NOMO-1 treated with dmso at 0.1 percent for 144 hours (cell line): Measurements from ENCODE around the gene BMPER.

Experiments used
- DNase-seq: peaks from one replicate; lab custom pipeline; 2025; ENCODE audit not compliant: unreplicated experiment; lab: John Stamatoyannopoulos, UW

The BMPER gene

DNA sequence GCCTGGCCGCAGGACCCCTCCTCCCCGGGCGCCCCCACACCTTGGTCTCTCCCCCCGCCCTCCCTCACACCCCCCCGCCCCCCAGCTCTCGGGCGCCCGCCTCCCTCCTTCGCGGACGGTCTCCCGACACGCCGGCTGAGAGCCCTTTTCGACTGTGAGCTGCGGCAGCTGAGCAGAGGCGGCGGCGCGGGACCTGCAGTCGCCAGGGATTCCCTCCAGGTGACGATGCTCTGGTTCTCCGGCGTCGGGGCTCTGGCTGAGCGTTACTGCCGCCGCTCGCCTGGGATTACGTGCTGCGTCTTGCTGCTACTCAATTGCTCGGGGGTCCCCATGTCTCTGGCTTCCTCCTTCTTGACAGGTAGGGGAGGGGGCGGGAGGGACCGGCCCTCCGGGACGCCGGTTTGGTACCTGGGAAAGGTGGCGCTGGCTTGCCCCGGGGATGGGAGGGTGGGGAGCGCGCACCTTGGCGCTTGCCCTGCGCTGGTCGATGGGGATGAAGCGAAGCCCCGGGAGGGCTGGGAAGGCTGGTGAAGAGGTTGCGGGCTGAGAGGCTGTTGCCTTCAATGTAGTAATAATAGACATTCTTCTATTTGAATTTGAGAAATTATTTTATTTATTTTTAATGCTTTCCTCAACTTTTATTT is at the start of gene BMPER:
BMPER (plus strand) TSS at position 151 of the 644 bp plus-strand sequence; CDS start at position 226, 75 bp downstream.
- DNase-seq, result no peak

DNA sequence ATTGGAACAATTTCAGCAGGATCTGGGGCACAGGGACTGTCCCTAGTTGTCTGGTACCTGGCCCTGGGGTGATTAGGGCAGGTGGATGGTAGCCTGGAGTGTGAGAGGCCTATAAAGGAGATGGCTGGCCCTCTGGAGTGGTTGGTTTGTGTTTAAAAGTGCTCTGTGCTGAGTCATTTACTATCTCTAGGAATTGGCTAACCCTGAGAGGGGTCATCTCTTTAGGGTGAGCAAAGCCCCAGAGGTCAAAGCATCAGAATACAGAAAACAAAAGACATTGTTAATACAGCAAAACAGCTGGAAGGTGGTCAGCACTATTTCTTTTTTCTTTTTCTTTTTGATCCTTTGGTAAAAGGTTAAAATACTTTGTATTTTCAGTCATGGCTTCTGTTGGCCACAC is 43.4 kb upstream of the BMPER start:
- no peak for DNase-seq

DNA sequence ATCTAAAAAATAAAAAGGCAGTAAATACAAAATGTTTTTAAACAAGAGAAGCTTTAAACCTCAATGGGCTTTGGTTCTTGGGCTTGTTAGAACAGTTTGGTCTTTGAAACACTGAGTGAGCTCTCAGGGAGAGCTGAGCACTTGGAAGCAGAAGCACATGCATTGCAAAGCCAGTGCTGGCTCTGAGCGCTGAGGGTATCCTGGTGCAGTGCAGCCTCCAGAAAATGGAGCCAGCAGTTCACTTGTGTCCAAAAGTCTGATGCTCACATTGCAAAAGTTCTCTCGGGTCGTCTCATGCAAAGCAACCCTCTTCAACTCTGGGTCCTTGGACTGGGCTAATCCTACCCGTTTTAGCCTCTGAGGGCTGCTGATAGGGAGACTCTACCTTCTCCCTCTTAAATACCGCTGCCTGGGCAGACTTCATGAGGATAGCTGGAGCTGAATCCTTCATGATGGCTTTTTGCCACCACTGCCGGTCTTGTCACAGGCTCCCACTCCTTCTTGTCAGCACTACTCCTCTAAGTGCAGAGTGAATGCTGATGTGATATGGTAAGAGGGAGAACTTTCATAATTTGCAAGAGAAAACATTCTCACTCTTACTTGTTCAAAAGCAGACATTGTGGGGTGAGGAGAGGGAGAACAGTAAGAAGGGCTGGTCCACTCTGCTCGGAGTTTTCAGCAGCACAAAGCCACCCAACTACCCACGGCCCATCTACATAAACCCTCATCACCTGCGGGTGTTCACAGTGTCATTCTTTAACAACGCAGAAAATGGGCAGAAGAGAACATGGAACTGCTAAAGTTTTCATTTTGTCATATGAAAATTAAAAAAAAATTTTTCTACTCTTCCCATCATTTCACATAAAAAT is 42.2 kb upstream of the BMPER start:
- no peak for DNase-seq

GRCh38 chr7:33868166-33868565 is 37.2 kb upstream of the BMPER start:
- DNase-seq, result no peak

GRCh38 chr7:33869176-33869575 is 36.2 kb upstream of the BMPER start:
- no peak for DNase-seq

DNA sequence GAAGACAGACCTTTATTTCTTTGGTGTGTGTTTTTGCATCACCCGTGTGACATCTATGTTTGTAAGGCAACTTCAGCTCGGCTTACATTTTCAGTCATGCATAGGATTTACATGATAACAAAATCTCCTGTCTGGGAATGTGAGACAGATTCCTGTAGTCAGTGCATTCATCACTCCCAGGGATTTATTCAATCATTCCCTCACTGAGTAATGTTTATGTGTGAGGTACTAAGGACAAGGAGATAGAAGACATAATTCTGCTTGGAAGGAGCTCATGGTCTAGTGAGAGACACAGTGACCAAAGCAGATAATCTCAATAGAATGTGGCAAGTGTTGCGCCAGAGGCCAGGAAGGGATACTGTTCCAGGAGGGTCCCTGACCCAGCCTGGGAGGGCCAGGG is 35.2 kb upstream of the BMPER start:
- DNase-seq, result no peak

DNA sequence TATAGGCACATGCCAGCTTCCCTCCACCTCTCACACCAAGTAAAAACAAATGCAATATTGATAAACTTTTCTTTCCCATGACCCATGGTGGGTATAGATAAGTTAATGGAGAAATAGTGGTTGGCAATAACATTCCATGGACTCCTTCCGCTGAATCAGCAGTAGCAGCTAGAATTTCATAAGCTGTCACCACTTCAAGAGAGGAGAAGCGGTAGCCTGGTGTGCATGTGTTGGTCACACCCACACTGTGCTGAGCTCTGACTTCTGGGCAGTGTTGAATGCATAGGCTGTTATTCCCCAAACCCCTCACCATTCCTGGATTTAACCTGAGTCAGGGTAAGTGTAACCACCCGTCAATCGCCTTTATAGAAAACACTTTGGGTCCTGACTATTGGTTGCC is 32.5 kb upstream of the BMPER start:
- DNase-seq, result no peak

DNA sequence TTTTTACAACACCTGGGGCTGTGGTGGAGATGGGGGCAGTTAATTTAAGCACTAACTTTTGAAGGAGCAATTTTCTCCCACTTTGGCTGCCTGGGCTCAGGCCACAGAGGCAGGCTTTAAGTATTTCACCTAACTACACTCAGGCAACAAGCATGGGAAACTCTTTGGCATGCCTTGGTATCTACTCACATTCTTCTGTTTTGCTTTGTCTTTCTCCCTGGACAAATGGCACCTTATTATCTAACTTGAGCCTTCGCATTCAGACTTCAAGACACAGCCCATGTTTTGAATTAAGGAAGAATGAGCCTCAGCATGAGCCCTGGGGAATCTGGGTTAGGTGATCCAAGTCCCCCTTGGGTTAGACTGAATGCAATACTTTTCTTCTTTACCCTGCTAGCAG is 31.8 kb upstream of the BMPER start:
- no peak for DNase-seq

GRCh38 chr7:33873981-33874750 is 31.2 kb upstream of the BMPER start:
- no peak for DNase-seq

- DNase-seq, result no peak
Measured at GRCh38 chr7:33874943-33875342, 30.4 kb upstream of the BMPER start.

DNA sequence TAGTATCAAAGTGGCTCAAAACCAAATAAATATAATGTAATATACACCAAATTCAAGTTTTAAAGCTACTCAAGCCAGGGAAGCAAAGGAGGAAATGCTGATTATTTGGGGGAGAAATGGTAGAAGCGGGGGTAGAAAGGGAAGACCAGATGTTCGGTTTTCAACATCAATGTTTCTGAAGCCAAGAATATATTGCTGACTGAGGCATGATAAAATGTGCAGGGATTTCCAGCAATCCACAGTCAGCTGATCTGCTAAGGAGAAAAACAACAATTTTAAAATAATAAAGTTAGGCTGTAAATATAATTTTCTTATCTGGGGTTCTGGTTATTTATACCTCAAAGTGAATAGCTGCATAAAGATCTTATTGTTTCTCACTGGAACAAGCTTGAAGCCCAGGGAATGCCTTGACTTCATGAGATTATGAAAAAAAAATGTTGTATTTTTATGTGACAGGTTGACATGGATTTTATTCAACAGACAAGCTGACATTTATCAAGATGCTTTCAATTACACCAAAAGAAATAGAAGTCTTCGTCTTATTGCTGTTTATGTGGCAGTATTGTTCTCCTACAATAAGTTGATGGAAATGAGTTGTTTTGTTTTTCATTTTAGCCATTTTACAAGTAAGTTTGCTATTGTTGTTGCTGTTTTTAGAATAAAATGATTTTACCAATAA is 28.6 kb upstream of the BMPER start:
- DNase-seq, result no peak

DNA sequence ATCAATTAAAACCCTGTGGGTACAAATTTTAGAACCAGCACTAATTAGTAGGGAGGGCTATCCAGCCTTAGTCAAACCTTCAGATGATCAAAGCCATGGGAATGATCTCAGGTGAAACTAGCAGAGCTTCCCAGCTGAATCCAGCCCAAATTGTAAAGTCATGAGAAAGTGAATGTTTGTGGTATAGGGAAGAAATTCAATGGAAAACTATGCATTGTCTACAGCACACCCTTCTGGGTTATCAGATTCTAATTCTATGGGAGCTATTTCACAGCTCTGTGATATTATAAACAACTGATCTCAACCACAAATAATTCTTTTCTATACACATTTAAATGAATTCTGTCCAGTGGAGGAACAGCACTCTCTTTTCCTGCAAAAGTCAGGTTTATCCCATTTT is 24.6 kb upstream of the BMPER start:
- DNase-seq, result no peak

- DNase-seq, result no peak
Measured at GRCh38 chr7:33881316-33881715, 24.0 kb upstream of the BMPER start.

GRCh38 chr7:33882040-33882837 is 23.1 kb upstream of the BMPER start:
- DNase-seq, result no peak

- DNase-seq, result no peak
Measured at GRCh38 chr7:33882950-33883670, 22.2 kb upstream of the BMPER start.

GRCh38 chr7:33883671-33883965 is 21.7 kb upstream of the BMPER start:
- no peak for DNase-seq

DNA sequence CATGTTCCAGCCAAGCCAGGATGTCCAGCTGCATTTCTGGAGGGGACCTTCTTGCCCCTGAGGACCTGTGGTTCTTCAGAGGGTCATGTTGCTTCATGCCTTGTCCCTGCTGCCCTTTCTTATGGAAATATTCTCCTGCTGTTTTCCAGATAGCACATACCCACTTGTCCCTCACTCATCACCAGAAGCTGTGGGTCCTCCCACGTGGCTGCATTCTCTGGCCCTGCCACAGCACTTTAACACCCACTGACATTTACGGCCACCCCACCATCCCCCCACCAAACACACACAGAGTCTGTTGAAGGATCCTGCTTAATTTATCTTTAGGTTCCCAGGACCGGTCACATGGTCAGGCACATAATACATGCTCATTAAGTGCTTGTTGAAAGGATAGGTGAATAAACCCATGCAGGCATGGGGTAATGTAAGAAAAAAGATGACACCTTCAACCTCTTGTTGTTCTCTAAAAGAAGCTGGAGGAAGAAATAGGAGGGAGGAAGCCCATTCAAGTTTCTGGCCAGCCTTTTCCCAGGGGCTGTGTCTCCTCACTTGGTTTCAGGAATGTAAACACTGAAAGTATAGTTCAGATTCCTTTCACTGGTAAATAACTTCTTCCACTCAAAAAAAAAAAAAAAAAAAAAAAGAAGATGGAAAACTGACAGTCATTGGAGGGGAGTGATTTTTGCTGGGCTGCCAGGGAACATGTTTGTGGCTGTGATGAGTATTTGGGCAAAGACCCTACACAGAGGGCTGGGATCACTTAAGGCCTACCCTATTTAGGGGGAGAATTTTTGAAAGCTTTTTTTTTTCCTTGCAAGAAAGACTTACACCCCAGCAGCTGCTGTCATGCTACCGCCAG is 19.8 kb upstream of the BMPER start:
- no peak for DNase-seq

- DNase-seq, result no peak
Measured at GRCh38 chr7:33886149-33886623, 19.2 kb upstream of the BMPER start.
